Neuron (in vitro differentiated cells): Measurements from ENCODE around the gene PKIG.

Experiments
- H2AFZ ChIP-seq: one replicate; pipeline ENCODE4 v1.6.1; 2013; ENCODE audit warnings: low read depth, mild to moderate bottlenecking, inconsistent platforms, low read length, moderate library complexity
- H3K27me3 ChIP-seq: one replicate; pipeline ENCODE4 v1.6.1; 2013; ENCODE audit warnings: low read length; ENCODE audit not compliant: insufficient read depth
- H3K36me3 ChIP-seq: one replicate; pipeline ENCODE4 v1.6.1; 2013; ENCODE audit warnings: low read length; ENCODE audit not compliant: insufficient read depth
- H3K4me1 ChIP-seq: one replicate; pipeline ENCODE4 v1.6.1; 2013; ENCODE audit warnings: low read length; ENCODE audit not compliant: insufficient read depth
- H3K4me3 ChIP-seq: 2 replicates; pipeline ENCODE4 v1.5.1; 2013; ENCODE audit warnings: mild to moderate bottlenecking, low read length, moderate library complexity
- H3K9me3 ChIP-seq: one replicate; pipeline ENCODE4 v1.6.1; 2013; ENCODE audit warnings: low read length

The PKIG gene

DNA sequence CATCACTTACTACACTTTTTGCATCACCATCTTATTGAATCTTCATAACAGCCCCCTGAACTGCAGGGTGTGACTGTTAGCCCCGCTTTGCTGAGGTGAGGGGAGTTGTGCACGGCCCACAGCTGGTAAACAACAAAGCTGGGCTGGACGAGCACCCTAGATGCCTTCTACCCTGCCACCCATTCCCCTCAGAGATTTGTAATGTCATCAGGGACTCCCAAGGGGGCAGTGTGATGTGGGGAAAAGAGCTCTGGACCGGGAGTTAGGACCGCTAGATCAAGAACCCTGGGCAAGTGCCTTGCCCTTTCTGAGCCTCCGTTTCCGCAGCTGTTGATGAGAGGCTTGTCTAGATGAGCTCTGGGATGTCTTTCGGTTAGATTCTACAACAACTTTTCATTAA is 20.9 kb downstream of the PKIG start:
- Histone ChIP-seq H3K4me1 (no peaks in the 10 kb centered on the region), H3K4me3 (no peak overlapping the region), H3K27me3 (no peaks in the 10 kb centered on the region), H3K9me3 (no peaks in the 10 kb centered on the region), H2AFZ (no peak overlapping the region), H3K36me3 (no peaks in the 10 kb centered on the region)

GRCh38 chr20:44606725-44607441 is 24.5 kb downstream of the PKIG start:
- Histone ChIP-seq H3K4me1 (peaks cover 12% of the 10 kb centered on the region), H3K27me3 (no peaks in the 10 kb centered on the region), H3K36me3 (no peaks in the 10 kb centered on the region), H2AFZ (no peak overlapping the region), H3K4me3 (no peak overlapping the region), H3K9me3 (no peaks in the 10 kb centered on the region)

- Histone ChIP-seq H3K4me3 (no peak overlapping the region), H3K27me3 (no peaks in the 10 kb centered on the region), H3K4me1 (peaks cover 12% of the 10 kb centered on the region), H3K9me3 (no peaks in the 10 kb centered on the region), H2AFZ (peak overlapping the region; percentile 12), H3K36me3 (peaks cover 2% of the 10 kb centered on the region)
Measured at GRCh38 chr20:44609006-44609515, 26.7 kb downstream of the PKIG start.

- H3K4me3 ChIP-seq, result peak overlapping the region; percentile 23
- H3K27me3 ChIP-seq, result no peaks in the 10 kb centered on the region
- H3K9me3 ChIP-seq, result no peaks in the 10 kb centered on the region
- peaks cover 12% of the 10 kb centered on the region for H3K4me1 ChIP-seq
- peak overlapping the region; percentile 12 for H2AFZ ChIP-seq
- H3K36me3 ChIP-seq, result peaks cover 2% of the 10 kb centered on the region
Measured at GRCh38 chr20:44609516-44610312, 27.3 kb downstream of the PKIG start.

- Histone ChIP-seq H3K4me3 (no peak overlapping the region), H3K27me3 (no peaks in the 10 kb centered on the region), H2AFZ (no peak overlapping the region), H3K4me1 (peaks cover 19% of the 10 kb centered on the region), H3K9me3 (no peaks in the 10 kb centered on the region), H3K36me3 (peaks cover 2% of the 10 kb centered on the region)
Measured at GRCh38 chr20:44610313-44610962, 28.1 kb downstream of the PKIG start.

GRCh38 chr20:44613575-44613974 is 31.2 kb downstream of the PKIG start:
- no peaks in the 10 kb centered on the region for H3K9me3 ChIP-seq
- H3K4me1 ChIP-seq, result peaks cover 25% of the 10 kb centered on the region
- no peak overlapping the region for H2AFZ ChIP-seq
- no peak overlapping the region for H3K4me3 ChIP-seq
- H3K36me3 ChIP-seq, result peaks cover 10% of the 10 kb centered on the region
- no peaks in the 10 kb centered on the region for H3K27me3 ChIP-seq

- no peak overlapping the region for H2AFZ ChIP-seq
- no peaks in the 10 kb centered on the region for H3K27me3 ChIP-seq
- H3K36me3 ChIP-seq, result peaks cover 19% of the 10 kb centered on the region
- peaks cover 20% of the 10 kb centered on the region for H3K4me1 ChIP-seq
- H3K4me3 ChIP-seq, result no peak overlapping the region
- no peaks in the 10 kb centered on the region for H3K9me3 ChIP-seq
Measured at GRCh38 chr20:44614525-44614924, 32.1 kb downstream of the PKIG start.

- no peaks in the 10 kb centered on the region for H3K9me3 ChIP-seq
- no peaks in the 10 kb centered on the region for H3K27me3 ChIP-seq
- H3K4me1 ChIP-seq, result peaks cover 14% of the 10 kb centered on the region
- no peak overlapping the region for H3K4me3 ChIP-seq
- peaks cover 25% of the 10 kb centered on the region for H3K36me3 ChIP-seq
- no peak overlapping the region for H2AFZ ChIP-seq
Measured at GRCh38 chr20:44615169-44615791, 32.9 kb downstream of the PKIG start.

GRCh38 chr20:44615876-44616603 is 33.7 kb downstream of the PKIG start:
- no peaks in the 10 kb centered on the region for H3K27me3 ChIP-seq
- no peaks in the 10 kb centered on the region for H3K9me3 ChIP-seq
- no peak overlapping the region for H2AFZ ChIP-seq
- peaks cover 31% of the 10 kb centered on the region for H3K36me3 ChIP-seq
- no peak overlapping the region for H3K4me3 ChIP-seq
- peaks cover 13% of the 10 kb centered on the region for H3K4me1 ChIP-seq

DNA sequence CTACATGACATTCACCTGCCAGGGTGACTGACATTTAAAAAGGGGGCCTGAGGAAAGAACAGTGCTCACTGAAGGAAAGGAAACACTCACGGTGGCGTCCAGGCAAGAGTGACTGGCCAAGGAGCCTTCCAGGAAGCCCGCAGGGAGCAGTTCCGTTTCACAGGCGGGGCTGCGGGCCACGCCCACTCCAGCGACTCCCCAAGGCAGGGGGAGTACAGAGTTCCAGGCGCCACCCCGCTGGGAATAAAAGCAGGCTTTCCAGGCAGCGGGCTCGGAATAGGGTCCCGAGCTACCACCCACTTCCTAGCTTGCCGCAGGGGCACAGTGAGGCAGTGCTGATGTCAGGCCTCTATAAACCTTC is 34.2 kb downstream of the PKIG start:
- H3K9me3 ChIP-seq, result no peaks in the 10 kb centered on the region
- H2AFZ ChIP-seq, result no peak overlapping the region
- peaks cover 31% of the 10 kb centered on the region for H3K36me3 ChIP-seq
- no peaks in the 10 kb centered on the region for H3K27me3 ChIP-seq
- no peak overlapping the region for H3K4me3 ChIP-seq
- peaks cover 13% of the 10 kb centered on the region for H3K4me1 ChIP-seq

- H3K4me3 ChIP-seq, result no peak overlapping the region
- peaks cover 33% of the 10 kb centered on the region for H3K36me3 ChIP-seq
- no peak overlapping the region for H2AFZ ChIP-seq
- H3K9me3 ChIP-seq, result peaks cover 7% of the 10 kb centered on the region
- H3K4me1 ChIP-seq, result peaks cover 13% of the 10 kb centered on the region
- H3K27me3 ChIP-seq, result no peaks in the 10 kb centered on the region
Measured at GRCh38 chr20:44618318-44618731, 35.9 kb downstream of the PKIG start.

DNA sequence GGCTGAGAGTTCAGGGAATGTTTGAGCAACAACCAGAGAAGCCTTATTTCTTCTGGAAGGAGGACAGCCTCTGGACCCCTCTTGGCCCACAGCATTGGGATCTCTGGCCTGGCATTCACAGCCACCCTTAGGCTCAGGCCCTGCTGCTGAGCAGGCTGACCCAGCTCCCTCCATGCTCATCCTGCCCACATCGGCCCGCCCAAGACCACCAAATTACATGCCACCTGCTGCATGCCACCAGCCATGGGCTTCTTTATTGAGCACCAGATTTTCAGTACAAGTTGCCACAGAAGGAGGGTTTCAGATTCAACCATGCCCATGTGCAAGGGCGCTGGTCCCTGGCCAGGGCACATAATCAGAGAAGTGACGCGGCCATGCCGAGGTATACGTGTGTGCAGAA is 36.9 kb downstream of the PKIG start:
- Histone ChIP-seq H3K27me3 (no peaks in the 10 kb centered on the region), H3K36me3 (peaks cover 37% of the 10 kb centered on the region), H3K9me3 (peaks cover 11% of the 10 kb centered on the region), H2AFZ (no peak overlapping the region), H3K4me1 (peaks cover 13% of the 10 kb centered on the region), H3K4me3 (no peak overlapping the region)
